Measurements from ENCODE around the gene TTYH1.

The TTYH1 gene

GRCh38 chr19:54424660-54425381 lies 9.6 kb downstream of the TTYH1 start:
- DNase-seq = no peak

- DNase-seq = no peak
Observed at GRCh38 chr19:54425382-54425723, 10.1 kb downstream of the TTYH1 start.

- DNase-seq = no peak
Observed at GRCh38 chr19:54426291-54426931, 11.1 kb downstream of the TTYH1 start.

- no peak for DNase-seq
Observed at GRCh38 chr19:54427586-54427985, 12.3 kb downstream of the TTYH1 start.

- no peak for DNase-seq
Observed at GRCh38 chr19:54428323-54429175, 13.3 kb downstream of the TTYH1 start.

- DNase-seq = no peak
Observed at GRCh38 chr19:54429176-54429495, 13.9 kb downstream of the TTYH1 start.

GRCh38 chr19:54429545-54430227 lies 14.4 kb downstream of the TTYH1 start:
- no peak for DNase-seq

- no peak for DNase-seq
Observed at GRCh38 chr19:54430306-54431254, 15.3 kb downstream of the TTYH1 start.

- no peak for DNase-seq
Observed at GRCh38 chr19:54431255-54431838, 16.1 kb downstream of the TTYH1 start.

GRCh38 chr19:54432144-54432738 lies 17.0 kb downstream of the TTYH1 start:
- DNase-seq = no peak

GRCh38 chr19:54433697-54434096 lies 18.4 kb downstream of the TTYH1 start:
- no peak for DNase-seq

GRCh38 chr19:54434112-54434872 lies 19.0 kb downstream of the TTYH1 start:
- no peak for DNase-seq

GRCh38 chr19:54434873-54435214 lies 19.6 kb downstream of the TTYH1 start:
- DNase-seq = no peak

- DNase-seq = no peak
Observed at GRCh38 chr19:54435551-54436016, 20.3 kb downstream of the TTYH1 start.

GRCh38 chr19:54436031-54436523 lies 20.8 kb downstream of the TTYH1 start:
- no peak for DNase-seq

GRCh38 chr19:54436628-54437252 lies 21.5 kb downstream of the TTYH1 start:
- DNase-seq = no peak

GRCh38 chr19:54439174-54439851 lies 24.0 kb downstream of the TTYH1 start:
- DNase-seq = no peak

GRCh38 chr19:54440641-54441040 lies 25.4 kb downstream of the TTYH1 start:
- DNase-seq = no peak

- DNase-seq = no peak
Observed at GRCh38 chr19:54444737-54445136, 29.5 kb downstream of the TTYH1 start.

Measured in SIG-M5 (cell line).